ENCODE data around the gene WEE2.
"Not testable (repeated sequence)": the region's sequence is repeated elsewhere in the genome, so short reads cannot be mapped to it uniquely, and the experiment has no call there.

The WEE2 gene

GRCh38 chr7:141752634-141753033, 44.5 kb downstream of the WEE2 start:
- in situ Hi-C loops (cut with MboI; ENCODE audit: low sequenced_read_pairs, unreplicated experiment) = no loop called here
- no peak for TF ChIP-seq CTCF (IDR thresholded peaks at IDR 0.05; ENCODE audit: borderline replicate concordance, control extremely low read depth, extremely low read depth, insufficient read depth, missing control alignments)
- DNase-seq (ENCODE audit: low spot score) = no peak

- in situ Hi-C loops (cut with MboI; ENCODE audit: low sequenced_read_pairs, unreplicated experiment) = no loop called here
- TF ChIP-seq CTCF (IDR thresholded peaks at IDR 0.05; ENCODE audit: borderline replicate concordance, control extremely low read depth, extremely low read depth, insufficient read depth, missing control alignments) = peak; percentile 30
- DNase-seq (ENCODE audit: low spot score) = no peak
Measured at GRCh38 chr7:141754939-141755338, 46.8 kb downstream of the WEE2 start.

GRCh38 chr7:141763797-141764196, 55.6 kb downstream of the WEE2 start, which contains the start of gene TAS2R3:
TAS2R3 (plus strand) TSS chr7:141764097; CDS start chr7:141764159, 62 bp downstream.
- no peak for TF ChIP-seq CTCF (IDR thresholded peaks at IDR 0.05; ENCODE audit: borderline replicate concordance, control extremely low read depth, extremely low read depth, insufficient read depth, missing control alignments)
- in situ Hi-C loops (cut with MboI; ENCODE audit: low sequenced_read_pairs, unreplicated experiment) = no loop called here

GRCh38 chr7:141770083-141770583, 62.0 kb downstream of the WEE2 start:
- in situ Hi-C loops (cut with MboI; ENCODE audit: low sequenced_read_pairs, unreplicated experiment); DNase-seq (ENCODE audit: low spot score): not testable (repeated sequence)

More at GRCh38 chr7:141763797-141764196, 55.6 kb downstream of the WEE2 start, which contains the start of gene TAS2R3:
- DNase-seq (ENCODE audit: low spot score) = no peak

GRCh38 chr7:141776374-141776773, 68.2 kb downstream of the WEE2 start, which contains the start of gene TAS2R4:
TAS2R4 (plus strand) TSS chr7:141776674; CDS start chr7:141778489, 1,815 bp downstream.
- in situ Hi-C loops (cut with MboI; ENCODE audit: low sequenced_read_pairs, unreplicated experiment) = no loop called here
- no peak for DNase-seq (ENCODE audit: low spot score)
- TF ChIP-seq CTCF (IDR thresholded peaks at IDR 0.05; ENCODE audit: borderline replicate concordance, control extremely low read depth, extremely low read depth, insufficient read depth, missing control alignments) = no peak
